Measurements from ENCODE around the gene KCNT1. TPM values are rescaled to one million over a fixed set of nuclear protein-coding genes. Genes with fewer than 3 reads are reported as not detected.

KCNT1 gene
- total RNA-seq, 4 donors from 2014 or later = 0.09 TPM; not detected in 3

- 96 to 100% methylated on average over 4 to 13 of the region's 18 CpGs for WGBS, 2 donors
- TF ChIP-seq CTCF (IDR thresholded peaks at IDR 0.05) (no peak), POLR2A (IDR thresholded peaks at IDR 0.05) (no peak)
- DNase-seq = no peak
- Histone ChIP-seq H3K4me3 (no peak overlapping the region), H3K27me3 (no peaks in the 10 kb centered on the region), H3K4me1 (no peaks in the 10 kb centered on the region), H3K27ac (no peak overlapping the region), H3K9me3 (no peaks in the 10 kb centered on the region), H3K36me3 (peaks cover 56 to 100% (median 57%) of the 10 kb centered on the region in 3 donors)
- intact Hi-C loops (cut with DNase I) = no loop called here
Measured at GRCh38 chr9:135820661-135821060, 118.7 kb downstream of the KCNT1 start.

- DNase-seq = no peak
- Histone ChIP-seq H3K4me1 (no peaks in the 10 kb centered on the region), H3K27ac (no peak overlapping the region), H3K36me3 (peaks cover 54 to 100% (median 54%) of the 10 kb centered on the region in 3 donors), H3K9me3 (no peaks in the 10 kb centered on the region), H3K27me3 (no peaks in the 10 kb centered on the region), H3K4me3 (no peak overlapping the region)
- TF ChIP-seq CTCF (IDR thresholded peaks at IDR 0.05) (no peak), POLR2A (IDR thresholded peaks at IDR 0.05) (no peak)
- 100% methylated on average over 1 to 2 of the region's 20 CpGs for WGBS, 2 donors
- intact Hi-C loops (cut with DNase I) = no loop called here
Measured at GRCh38 chr9:135821116-135821515, 119.1 kb downstream of the KCNT1 start.

- H3K36me3 ChIP-seq = peaks cover 46 to 100% (median 50%) of the 10 kb centered on the region in 3 donors
- H3K4me1 ChIP-seq = no peaks in the 10 kb centered on the region
- no peak overlapping the region for H3K27ac ChIP-seq
- H3K9me3 ChIP-seq = no peaks in the 10 kb centered on the region
- WGBS, 2 donors = 92 to 99% methylated on average over 14 of the region's 27 CpGs
- intact Hi-C loops (cut with DNase I) = no loop called here
- TF ChIP-seq CTCF (IDR thresholded peaks at IDR 0.05) (no peak), POLR2A (IDR thresholded peaks at IDR 0.05) (no peak)
- no peaks in the 10 kb centered on the region for H3K27me3 ChIP-seq
- no peak overlapping the region for H3K4me3 ChIP-seq
- no peak for DNase-seq
Measured at GRCh38 chr9:135821733-135822373, 119.9 kb downstream of the KCNT1 start.

GRCh38 chr9:135822374-135822755 lies 120.4 kb downstream of the KCNT1 start:
- peaks cover 41 to 100% (median 44%) of the 10 kb centered on the region in 3 donors for H3K36me3 ChIP-seq
- H3K9me3 ChIP-seq = no peaks in the 10 kb centered on the region
- WGBS, 2 donors = 85 to 96% methylated on average over 8 to 15 of the region's 18 CpGs
- no peaks in the 10 kb centered on the region for H3K4me1 ChIP-seq
- TF ChIP-seq CTCF (IDR thresholded peaks at IDR 0.05) (no peak), POLR2A (IDR thresholded peaks at IDR 0.05) (no peak)
- no peak overlapping the region for H3K27ac ChIP-seq
- intact Hi-C loops (cut with DNase I) = no loop called here
- no peak for DNase-seq
- no peak overlapping the region for H3K4me3 ChIP-seq
- H3K27me3 ChIP-seq = no peaks in the 10 kb centered on the region

GRCh38 chr9:135823036-135823435 lies 121.1 kb downstream of the KCNT1 start:
- Histone ChIP-seq H3K27ac (no peak overlapping the region), H3K27me3 (no peaks in the 10 kb centered on the region), H3K4me1 (no peaks in the 10 kb centered on the region), H3K36me3 (peaks cover 35 to 100% (median 39%) of the 10 kb centered on the region in 3 donors), H3K9me3 (no peaks in the 10 kb centered on the region), H3K4me3 (no peak overlapping the region)
- DNase-seq = no peak
- intact Hi-C loops (cut with DNase I) = no loop called here
- TF ChIP-seq CTCF (IDR thresholded peaks at IDR 0.05) = no peak
- TF ChIP-seq POLR2A (IDR thresholded peaks at IDR 0.05) = no peak
- WGBS, 2 donors = 98 to 99% methylated on average over 6 to 7 of the region's 12 CpGs

Data from esophagus squamous epithelium (tissue), 5 donors.